Endodermal cell (in vitro differentiated cells): ENCODE measurements around the gene PSMF1. TPM values are rescaled to one million over a fixed set of nuclear protein-coding genes. Genes with fewer than 3 reads are reported as not detected.

Experiments
- DNase-seq: peaks from one replicate; pipeline ENCODE4 v3.0.0-alpha.2; 2017
- H3K27ac ChIP-seq: 2 replicates; pipeline ENCODE4 v1.5.1; 2013; ENCODE audit warnings: mild to moderate bottlenecking, low read depth, low read length, moderate library complexity
- H3K27me3 ChIP-seq: 2 replicates; pipeline ENCODE4 v1.6.1; 2013; ENCODE audit warnings: mild to moderate bottlenecking, low read length, moderate library complexity; ENCODE audit not compliant: insufficient read depth, control insufficient read depth, poor library complexity, severe bottlenecking
- H3K36me3 ChIP-seq: 2 replicates; pipeline ENCODE4 v1.7.0; 2013; ENCODE audit warnings: mild to moderate bottlenecking, low read length, moderate library complexity; ENCODE audit not compliant: control insufficient read depth, insufficient read depth
- H3K4me1 ChIP-seq: one replicate; pipeline ENCODE4 v1.7.0; 2013; ENCODE audit warnings: low read length; ENCODE audit not compliant: control insufficient read depth, insufficient read depth
- H3K4me3 ChIP-seq: 2 replicates; pipeline ENCODE4 v1.5.1; 2013; ENCODE audit warnings: mild to moderate bottlenecking, low read length, moderate library complexity
- H3K9ac ChIP-seq: 2 replicates; pipeline ENCODE4 v1.6.1; 2013; ENCODE audit warnings: mild to moderate bottlenecking, low read length, moderate library complexity; ENCODE audit not compliant: poor library complexity, severe bottlenecking; ENCODE audit errors: extremely low read depth
- H3K9me3 ChIP-seq: 2 replicates; pipeline ENCODE4 v1.6.1; 2013; ENCODE audit warnings: mild to moderate bottlenecking, low read length, moderate library complexity; ENCODE audit not compliant: control insufficient read depth
- H3K27ac Mint-ChIP-seq: 2 replicates; pipeline ENCODE4 v1.8.0; 2020; ENCODE audit warnings: mixed read lengths
- H3K27me3 Mint-ChIP-seq: 2 replicates; pipeline ENCODE4 v1.8.0; 2021; ENCODE audit warnings: mild to moderate bottlenecking, mixed read lengths; ENCODE audit not compliant: insufficient read depth
- H3K36me3 Mint-ChIP-seq: 2 replicates; pipeline ENCODE4 v1.8.0; 2020; ENCODE audit warnings: low read depth, mixed read lengths
- H3K4me1 Mint-ChIP-seq: 2 replicates; pipeline ENCODE4 v1.8.0; 2020; ENCODE audit warnings: mixed read lengths
- H3K4me3 Mint-ChIP-seq: 2 replicates; pipeline ENCODE4 v1.8.0; 2020; ENCODE audit warnings: mild to moderate bottlenecking, moderate library complexity, mixed read lengths
- H3K9me3 Mint-ChIP-seq: 2 replicates; pipeline ENCODE4 v1.8.0; 2020; ENCODE audit warnings: mild to moderate bottlenecking, mixed read lengths
- CTCF ChIP-seq: fragments of 200-600 bp; sonication (generic); conservative IDR thresholded peaks from 2 replicates; pipeline ENCODE4 v1.5.0; 2021; ENCODE audit warnings: antibody characterized with exemption, mild to moderate bottlenecking
- WGBS, 2 experiments: methylation state at CpG; one replicate each; pipeline versions ENCODE4 v1.1.5 to v1.1.7; 2013; ENCODE audit warnings: missing lambda C conversion rate in 2 of 2, mixed read lengths in 1 of 2; ENCODE audit not compliant: insufficient coverage in 1 of 2, insufficient read length in 1 of 2; 5-methylcytosine and 5-hydroxymethylcytosine counted together
- total RNA-seq, 2 donors: library from RNA; stranded (reverse); fragmentation: NEBNext Ultra II Directional in 1 of 2; extraction: Animal tissue kit (Norgen Biotek cat#: 25700) in 1 of 2; gene quantifications; 2 replicates in 1 of 2; 3 replicates in 1 of 2; pipeline ENCODE4 v1.2.1, GENCODE V29; 2021

Gene PSMF1
- total RNA-seq, 2 donors from 2014 or later, result 72.5 to 84.7 TPM

DNA sequence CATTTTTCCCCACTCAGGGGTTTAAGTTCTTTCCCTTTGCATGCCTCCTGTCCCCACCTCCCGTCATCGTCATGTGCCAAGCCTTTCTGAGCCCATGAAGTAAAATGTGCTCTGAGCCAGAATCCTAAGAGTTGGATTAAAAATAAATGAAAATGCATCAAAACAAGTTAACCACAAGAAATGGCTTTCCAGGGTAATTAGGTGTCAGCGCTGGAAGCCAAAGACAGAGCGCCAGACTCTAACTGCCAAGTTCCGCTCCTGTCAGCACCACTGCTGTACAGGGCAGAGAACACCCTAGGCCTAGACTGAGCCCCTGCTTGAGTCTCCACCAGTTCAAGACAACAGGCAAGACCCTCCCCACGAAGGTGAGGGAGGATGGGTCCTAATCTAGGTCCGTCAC, 79.4 kb downstream of the PSMF1 start:
- TF ChIP-seq CTCF, result no peak
- H3K27ac ChIP-seq, result no peak overlapping the region
- Mint-ChIP-seq H3K27ac (no peak overlapping the region), H3K4me1 (no peaks in the 10 kb centered on the region), H3K36me3 (no peaks in the 10 kb centered on the region), H3K9me3 (no peaks in the 10 kb centered on the region), H3K27me3 (peaks cover 31% of the 10 kb centered on the region), H3K4me3 (no peak overlapping the region)
- H3K9me3 ChIP-seq, result no peaks in the 10 kb centered on the region
- H3K9ac ChIP-seq, result no peak overlapping the region
- peaks cover 10% of the 10 kb centered on the region for H3K27me3 ChIP-seq
- no peaks in the 10 kb centered on the region for H3K36me3 ChIP-seq
- no peak for DNase-seq
- H3K4me1 ChIP-seq, result no peaks in the 10 kb centered on the region
- 89 to 92% methylated on average over 7 of the region's 7 CpGs for WGBS, 2 experiments
- H3K4me3 ChIP-seq, result no peak overlapping the region

DNA sequence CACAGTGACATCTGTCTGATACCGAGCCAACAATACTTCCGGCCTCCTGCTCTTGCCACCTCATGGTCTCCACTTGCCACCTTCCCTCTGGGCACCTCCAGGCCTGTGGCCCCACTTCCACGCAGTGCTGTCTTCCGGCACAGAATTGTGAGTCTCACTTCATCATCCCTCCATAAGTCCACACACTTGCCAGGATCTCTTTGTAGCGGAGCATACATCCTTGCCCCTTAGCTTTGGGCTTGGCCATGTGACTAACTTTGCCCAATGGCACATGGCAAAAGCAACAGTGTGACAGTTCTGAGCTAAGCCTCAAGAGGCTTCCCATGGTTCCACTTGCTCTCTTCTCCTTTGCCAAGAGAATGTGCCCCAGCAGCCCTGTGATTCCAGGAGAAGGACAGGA, 80.3 kb downstream of the PSMF1 start:
- H3K27ac Mint-ChIP-seq, result no peak overlapping the region
- Histone ChIP-seq H3K27ac (no peak overlapping the region), H3K4me1 (no peaks in the 10 kb centered on the region), H3K27me3 (peaks cover 10% of the 10 kb centered on the region), H3K9me3 (no peaks in the 10 kb centered on the region), H3K4me3 (no peak overlapping the region), H3K36me3 (no peaks in the 10 kb centered on the region), H3K9ac (no peak overlapping the region)
- no peaks in the 10 kb centered on the region for H3K36me3 Mint-ChIP-seq
- H3K9me3 Mint-ChIP-seq, result no peaks in the 10 kb centered on the region
- TF ChIP-seq CTCF, result no peak
- 95 to 97% methylated on average over 3 to 5 of the region's 5 CpGs for WGBS, 2 experiments
- H3K4me3 Mint-ChIP-seq, result no peak overlapping the region
- H3K4me1 Mint-ChIP-seq, result no peaks in the 10 kb centered on the region
- peaks cover 31% of the 10 kb centered on the region for H3K27me3 Mint-ChIP-seq
- no peak for DNase-seq

GRCh38 chr20:1199212-1199873, 80.9 kb downstream of the PSMF1 start:
- 89 to 91% methylated on average over 6 to 7 of the region's 7 CpGs for WGBS, 2 experiments
- no peaks in the 10 kb centered on the region for H3K4me1 Mint-ChIP-seq

More at GRCh38 chr20:1199212-1199873, 80.9 kb downstream of the PSMF1 start:
- Mint-ChIP-seq H3K36me3 (no peaks in the 10 kb centered on the region), H3K27me3 (peaks cover 31% of the 10 kb centered on the region), H3K9me3 (no peaks in the 10 kb centered on the region), H3K4me3 (no peak overlapping the region), H3K27ac (no peak overlapping the region)
- Histone ChIP-seq H3K27ac (no peak overlapping the region), H3K27me3 (peaks cover 10% of the 10 kb centered on the region), H3K9me3 (no peaks in the 10 kb centered on the region), H3K4me3 (no peak overlapping the region), H3K9ac (no peak overlapping the region), H3K4me1 (no peaks in the 10 kb centered on the region), H3K36me3 (no peaks in the 10 kb centered on the region)
- no peak for DNase-seq
- TF ChIP-seq CTCF, result peak; percentile 29
